Measurements from ENCODE around the gene S100A6. TPM values are rescaled to one million over a fixed set of nuclear protein-coding genes. Genes with fewer than 3 reads are reported as not detected.

The S100A6 gene
- total and polyA plus RNA-seq, 2 donors (not counting 1 experiment from before 2014, with no cell fraction given) = 110 to 213 TPM

DNA sequence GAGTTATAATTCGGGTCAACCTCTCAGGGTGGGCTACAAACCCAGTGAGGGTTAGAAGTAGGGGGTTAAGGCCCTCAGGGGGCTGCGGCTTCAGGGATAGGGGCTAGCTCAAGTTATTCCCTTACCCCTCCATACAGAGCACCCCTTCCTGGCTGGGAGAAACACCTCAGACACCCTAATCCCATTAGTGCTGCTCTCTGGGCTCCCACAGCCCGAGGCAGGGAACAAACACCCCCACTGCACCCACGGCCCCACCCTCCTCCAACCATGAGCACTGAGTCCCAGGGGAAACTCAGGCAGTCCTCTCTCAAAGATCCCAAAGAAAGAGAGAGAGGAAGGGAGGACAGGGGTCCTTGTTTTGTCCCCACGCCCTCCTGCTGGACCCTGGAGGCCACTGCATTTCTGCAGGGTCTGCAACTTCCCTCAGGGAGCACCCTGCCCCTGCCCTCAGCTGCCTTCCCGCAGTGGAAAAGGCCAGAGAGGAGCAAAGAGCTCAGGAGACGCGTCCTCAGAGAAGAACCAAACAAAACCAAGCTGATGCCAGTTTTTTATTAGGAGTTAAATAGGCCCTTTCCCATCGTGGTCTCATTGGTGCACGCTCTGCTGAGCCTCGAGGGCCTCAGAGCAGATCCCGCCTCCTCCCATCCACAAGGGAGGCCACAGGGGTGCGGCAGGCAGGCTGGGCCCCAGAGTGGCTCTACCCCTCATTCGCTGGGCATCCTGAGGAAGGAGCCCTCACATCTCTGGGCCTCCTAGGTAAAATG lies 11.2 kb upstream of the S100A6 start:
- peak overlapping the region in 1 of 2 donors; percentile 82 for H3K27ac ChIP-seq (ENCODE audit: low read length in 2 of 2)
- no peak overlapping the region for H3K9ac ChIP-seq (ENCODE audit: low read length)
- POLR2A ChIA-PET = no interaction called here
- Mint-ChIP-seq H3K4me3 (no peak overlapping the region), H3K9me3 (ENCODE audit: insufficient read depth) (no peaks in the 10 kb centered on the region), H3K4me1 (peaks cover 37% of the 10 kb centered on the region), H3K27ac (peak overlapping the region; percentile 70), H3K27me3 (peaks cover 9% of the 10 kb centered on the region)
- no peak overlapping the region for H2AFZ ChIP-seq (ENCODE audit: insufficient read depth, low read depth, low read length, poor library complexity, severe bottlenecking)
- WGBS (ENCODE audit: insufficient coverage) = 68% methylated on average over 6 of the region's 14 CpGs
- ATAC-seq (ENCODE audit: low read depth) = no peak
- H3K4me1 ChIP-seq (ENCODE audit: control insufficient read depth in 2 of 2, insufficient read depth in 2 of 2, low read length in 2 of 2) = peaks cover 22 to 28% of the 10 kb centered on the region in 2 donors
- H3K9me3 ChIP-seq (ENCODE audit: control extremely low read depth in 1 of 3, control insufficient read depth in 2 of 3, insufficient read depth in 1 of 3, low read length in 2 of 3) = no peaks in the 10 kb centered on the region
- CTCF ChIA-PET = interaction anchor here (0.8 to 7.5 kb wide), 2 partner anchors 14 to 36 kb away, joined by 7 to 59 read pairs; partner anchors contain the start of gene S100A6
- peaks cover 0 to 5% (median 0%) of the 10 kb centered on the region in 4 experiments for H3K27me3 ChIP-seq (replicated peaks in 1 of 4; ENCODE audit: control extremely low read depth in 1 of 4, control insufficient read depth in 3 of 4, insufficient read depth in 4 of 4, low read length in 3 of 4)
- intact Hi-C loops (cut with micrococcal nuclease) = no loop called here
- no peak overlapping the region for H3K4me3 ChIP-seq (ENCODE audit: control extremely low read depth in 1 of 5, extremely low read depth in 1 of 5, insufficient read depth in 1 of 5, low read depth in 2 of 5, low read length in 4 of 5)
- no peaks in the 10 kb centered on the region for H4K20me1 ChIP-seq (ENCODE audit: control insufficient read depth, insufficient read depth, low read length, poor library complexity, severe bottlenecking)
- DNase-seq = no peak
- TF ChIP-seq, protein P1, sequence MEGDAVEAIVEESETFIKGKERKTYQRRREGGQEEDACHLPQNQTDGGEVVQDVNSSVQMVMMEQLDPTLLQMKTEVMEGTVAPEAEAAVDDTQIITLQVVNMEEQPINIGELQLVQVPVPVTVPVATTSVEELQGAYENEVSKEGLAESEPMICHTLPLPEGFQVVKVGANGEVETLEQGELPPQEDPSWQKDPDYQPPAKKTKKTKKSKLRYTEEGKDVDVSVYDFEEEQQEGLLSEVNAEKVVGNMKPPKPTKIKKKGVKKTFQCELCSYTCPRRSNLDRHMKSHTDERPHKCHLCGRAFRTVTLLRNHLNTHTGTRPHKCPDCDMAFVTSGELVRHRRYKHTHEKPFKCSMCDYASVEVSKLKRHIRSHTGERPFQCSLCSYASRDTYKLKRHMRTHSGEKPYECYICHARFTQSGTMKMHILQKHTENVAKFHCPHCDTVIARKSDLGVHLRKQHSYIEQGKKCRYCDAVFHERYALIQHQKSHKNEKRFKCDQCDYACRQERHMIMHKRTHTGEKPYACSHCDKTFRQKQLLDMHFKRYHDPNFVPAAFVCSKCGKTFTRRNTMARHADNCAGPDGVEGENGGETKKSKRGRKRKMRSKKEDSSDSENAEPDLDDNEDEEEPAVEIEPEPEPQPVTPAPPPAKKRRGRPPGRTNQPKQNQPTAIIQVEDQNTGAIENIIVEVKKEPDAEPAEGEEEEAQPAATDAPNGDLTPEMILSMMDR (IDR thresholded peaks at IDR 0.05) = no peak
- TF ChIP-seq EZH2 (IDR thresholded peaks at IDR 0.05; ENCODE audit: borderline replicate concordance, insufficient read depth, low read depth, low read length, poor library complexity, severe bottlenecking) = no peak
- peaks cover 0 to 2% of the 10 kb centered on the region in 2 experiments for H3K36me3 ChIP-seq (replicated peaks in 1 of 2; ENCODE audit: control extremely low read depth in 1 of 2, control insufficient read depth in 1 of 2, extremely low read depth in 1 of 2, insufficient read depth in 2 of 2, low read length in 1 of 2)
- no peaks in the 10 kb centered on the region for H3K79me2 ChIP-seq (ENCODE audit: control insufficient read depth, insufficient read depth, low read length)
- no peak overlapping the region for H3K4me2 ChIP-seq (replicated peaks; ENCODE audit: low read depth, low read length, poor library complexity, severe bottlenecking)

DNA sequence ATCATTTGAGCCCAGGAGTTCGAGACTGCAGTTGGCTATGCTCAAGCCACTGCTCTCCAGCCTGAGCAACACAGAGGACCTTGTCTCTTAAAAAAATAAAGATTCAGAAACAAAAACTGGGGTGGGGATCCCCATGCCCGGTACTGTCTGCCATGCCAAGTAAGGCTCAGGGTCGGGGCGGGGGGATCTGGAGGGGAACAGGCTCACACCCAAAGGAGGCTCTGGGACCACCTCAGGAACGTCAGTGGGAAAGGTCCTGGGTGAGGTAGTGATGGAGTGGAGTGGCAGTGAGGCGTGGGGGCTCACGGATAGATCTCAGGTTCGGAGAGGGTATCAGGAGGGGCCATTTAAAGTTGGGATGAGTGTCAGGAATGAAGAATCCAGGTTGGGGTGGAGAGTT lies 10.6 kb upstream of the S100A6 start:
- peak overlapping the region; percentile 70 to 82 for H3K27ac ChIP-seq (ENCODE audit: low read length in 2 of 2)
- peaks cover 6% of the 10 kb centered on the region for H3K27me3 Mint-ChIP-seq

More for the DNA sequence above, 10.6 kb upstream of the S100A6 start:
- Histone ChIP-seq H4K20me1 (ENCODE audit: control insufficient read depth, insufficient read depth, low read length, poor library complexity, severe bottlenecking) (no peaks in the 10 kb centered on the region), H3K9me3 (ENCODE audit: control extremely low read depth in 1 of 3, control insufficient read depth in 2 of 3, insufficient read depth in 1 of 3, low read length in 2 of 3) (peaks cover 0 to under 1% (median 0%) of the 10 kb centered on the region in 3 donors), H2AFZ (ENCODE audit: insufficient read depth, low read depth, low read length, poor library complexity, severe bottlenecking) (peak overlapping the region; percentile 77), H3K36me3 (replicated peaks in 1 of 2; ENCODE audit: control extremely low read depth in 1 of 2, control insufficient read depth in 1 of 2, extremely low read depth in 1 of 2, insufficient read depth in 2 of 2, low read length in 1 of 2) (peaks cover 0 to 2% of the 10 kb centered on the region in 2 experiments), H3K79me2 (ENCODE audit: control insufficient read depth, insufficient read depth, low read length) (no peaks in the 10 kb centered on the region), H3K4me2 (replicated peaks; ENCODE audit: low read depth, low read length, poor library complexity, severe bottlenecking) (peak overlapping the region; percentile 75), H3K4me3 (ENCODE audit: control extremely low read depth in 1 of 5, extremely low read depth in 1 of 5, insufficient read depth in 1 of 5, low read depth in 2 of 5, low read length in 4 of 5) (no peak overlapping the region), H3K9ac (ENCODE audit: low read length) (peak overlapping the region; percentile 55), H3K27me3 (replicated peaks in 1 of 4; ENCODE audit: control extremely low read depth in 1 of 4, control insufficient read depth in 3 of 4, insufficient read depth in 4 of 4, low read length in 3 of 4) (peaks cover 0 to 5% (median 0%) of the 10 kb centered on the region in 4 experiments), H3K4me1 (ENCODE audit: control insufficient read depth in 2 of 2, insufficient read depth in 2 of 2, low read length in 2 of 2) (peaks cover 25 to 32% of the 10 kb centered on the region in 2 donors)
- Mint-ChIP-seq H3K27ac (peak overlapping the region; percentile 70), H3K4me1 (peaks cover 43% of the 10 kb centered on the region), H3K4me3 (no peak overlapping the region), H3K9me3 (ENCODE audit: insufficient read depth) (no peaks in the 10 kb centered on the region)
- WGBS (ENCODE audit: insufficient coverage) = 94% methylated on average over 7 of the region's 8 CpGs
- POLR2A ChIA-PET = interaction anchor here (2.3 kb wide), 1 partner anchor 11 kb away, joined by 20 read pairs; the partner anchor contains the start of gene S100A6
- TF ChIP-seq EZH2 (IDR thresholded peaks at IDR 0.05; ENCODE audit: borderline replicate concordance, insufficient read depth, low read depth, low read length, poor library complexity, severe bottlenecking) = no peak
- TF ChIP-seq, protein P1 (IDR thresholded peaks at IDR 0.05) = no peak
- DNase-seq = no peak
- CTCF ChIA-PET = interaction anchor here (0.8 to 7.5 kb wide), 4 partner anchors 13 to 440 kb away, joined by 5 to 59 read pairs (median 6); partner anchors contain the start of genes RAB13 and S100A6
- ATAC-seq (ENCODE audit: low read depth) = no peak
- intact Hi-C loops (cut with micrococcal nuclease) = no loop called here
